GM08714 (cell line): ENCODE measurements around the gene PABPN1.
"Not testable (repeated sequence)": the region's sequence is repeated elsewhere in the genome, so short reads cannot be mapped to it uniquely, and the experiment has no call there.

ENCODE experiments used
- H3K4me3 ChIP-seq: fragments of 200-500 bp; sonication (Bioruptor generic); 2 replicates; pipeline ENCODE4 v1.5.1; 2014; ENCODE audit warnings: mild to moderate bottlenecking, low read length, inconsistent platforms
- ZNF274 ChIP-seq: IDR thresholded peaks from 2 replicates; pipeline ENCODE4 v1.6.1; 2012; ENCODE audit warnings: mild to moderate bottlenecking, low read depth, low read length

PABPN1 gene

DNA sequence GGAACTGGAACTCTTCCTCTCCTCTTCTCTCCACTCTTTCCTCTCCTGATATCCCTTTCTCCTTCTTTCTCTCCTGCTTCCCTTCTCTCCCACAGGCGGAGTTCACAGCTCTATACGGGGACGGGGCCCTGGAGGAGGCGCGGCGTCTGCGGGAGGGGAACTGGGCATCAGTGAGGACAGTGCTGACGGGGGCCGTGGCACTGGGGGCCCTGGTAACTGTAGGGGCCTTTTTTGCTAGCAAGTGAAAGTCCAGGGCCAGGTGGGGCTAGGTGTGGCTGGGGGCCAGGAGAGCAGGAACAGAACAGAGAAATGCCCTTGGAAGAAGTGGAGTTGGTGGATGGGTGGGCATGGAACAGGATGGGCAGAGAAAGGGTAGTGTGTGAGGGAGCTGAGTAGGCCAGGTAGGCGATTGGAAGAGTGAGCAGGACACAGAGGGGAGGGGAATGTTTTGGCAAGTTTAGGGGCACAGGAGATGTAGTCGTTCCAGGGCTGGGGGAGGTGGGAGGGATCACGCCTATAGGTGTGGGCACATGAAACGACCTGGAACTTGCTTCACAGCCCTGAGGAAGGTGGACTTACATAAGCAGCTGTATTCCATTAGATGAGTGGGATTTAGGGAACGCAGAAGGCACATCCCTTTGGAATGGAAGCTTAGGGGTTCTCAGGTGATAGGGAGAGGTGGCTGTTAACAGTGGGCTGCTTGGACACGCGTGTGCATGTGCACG is 12.4 kb upstream of the PABPN1 start:
- TF ChIP-seq ZNF274: no peak
- no peak overlapping the region for H3K4me3 ChIP-seq

DNA sequence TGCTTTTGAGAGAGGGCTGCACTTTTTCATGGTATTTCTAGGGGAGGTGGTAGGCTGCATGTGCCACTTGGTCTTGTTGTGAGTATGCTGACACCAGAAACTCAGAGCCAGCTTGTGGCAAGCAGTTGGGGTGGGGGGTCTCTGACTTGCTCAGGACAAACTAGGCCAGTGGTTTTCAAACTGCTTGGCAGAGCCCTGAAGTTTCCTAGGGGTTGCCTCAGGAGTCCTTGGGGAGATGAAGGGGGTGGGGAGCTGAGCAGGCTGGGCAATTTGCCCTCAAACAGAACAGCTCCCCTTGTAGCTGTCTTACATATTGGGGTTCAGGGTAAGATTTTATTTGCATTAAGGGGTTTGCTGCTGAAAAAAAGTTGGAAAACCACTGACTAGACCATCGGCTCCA is 10.7 kb upstream of the PABPN1 start:
- TF ChIP-seq ZNF274: no peak
- H3K4me3 ChIP-seq: no peak overlapping the region

DNA sequence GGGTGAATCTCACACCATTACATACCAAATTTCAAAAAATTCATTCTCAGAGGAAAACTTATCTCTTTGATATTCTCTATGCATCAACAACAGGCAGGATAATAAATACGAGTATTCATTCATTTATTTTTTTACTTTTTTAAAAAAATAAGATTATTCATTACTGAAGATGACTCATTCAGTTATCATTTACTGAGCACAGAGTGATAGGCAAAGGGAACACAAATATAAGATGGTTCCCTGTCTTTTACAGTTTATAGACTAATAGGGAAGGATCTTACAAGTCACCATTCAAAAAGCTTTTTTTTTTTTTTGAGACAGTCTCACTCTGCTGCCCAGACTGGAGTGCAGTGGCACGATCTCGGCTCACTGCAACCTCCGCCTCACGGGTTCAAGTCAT is 5.0 kb upstream of the PABPN1 start:
- TF ChIP-seq ZNF274: no peak

DNA sequence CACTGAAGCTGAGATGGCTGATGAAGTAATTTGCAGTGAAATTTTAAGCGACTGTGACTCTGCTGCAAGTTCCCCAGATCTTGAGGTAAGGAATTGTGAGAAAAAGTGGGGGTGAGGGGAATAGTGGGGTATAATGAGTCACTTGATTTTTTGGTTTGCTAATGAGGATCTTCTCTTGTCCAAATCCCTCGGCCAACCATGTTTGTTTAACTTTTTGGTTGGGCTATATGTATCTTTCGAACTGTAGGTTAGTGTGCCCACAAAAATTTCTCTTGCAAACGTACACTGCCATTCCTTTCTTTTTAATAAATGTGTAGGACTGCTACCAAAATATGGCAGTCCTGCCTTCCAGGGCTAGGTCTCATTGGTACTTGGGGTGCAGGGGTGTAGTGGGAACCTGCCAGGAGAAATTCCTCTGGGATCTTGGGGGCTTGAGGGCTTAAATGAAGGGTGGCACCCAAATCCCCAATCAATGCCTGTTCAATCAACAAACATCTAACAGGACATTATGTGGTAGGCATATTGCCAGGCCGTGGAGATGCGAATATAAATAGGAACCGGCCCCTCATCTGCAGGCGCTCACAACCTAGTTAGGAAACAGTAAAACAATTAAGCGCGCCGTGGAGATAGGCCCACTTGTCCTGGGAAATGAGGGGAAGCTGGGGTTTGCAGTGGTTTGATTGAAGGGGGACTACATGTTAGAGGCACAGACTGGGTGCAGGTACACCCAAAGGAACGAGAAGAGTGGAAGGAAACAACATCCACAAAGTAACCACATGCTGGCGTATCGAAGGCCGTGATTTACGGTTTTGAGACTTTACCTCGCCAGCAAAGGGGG is 1.3 kb upstream of the PABPN1 start:
- no peak for TF ChIP-seq ZNF274
- H3K4me3 ChIP-seq: peak overlapping the region; percentile 64; the same call in 1 of the 2 replicates

More for the DNA sequence above, 5.0 kb upstream of the PABPN1 start:
- H3K4me3 ChIP-seq: no peak overlapping the region

DNA sequence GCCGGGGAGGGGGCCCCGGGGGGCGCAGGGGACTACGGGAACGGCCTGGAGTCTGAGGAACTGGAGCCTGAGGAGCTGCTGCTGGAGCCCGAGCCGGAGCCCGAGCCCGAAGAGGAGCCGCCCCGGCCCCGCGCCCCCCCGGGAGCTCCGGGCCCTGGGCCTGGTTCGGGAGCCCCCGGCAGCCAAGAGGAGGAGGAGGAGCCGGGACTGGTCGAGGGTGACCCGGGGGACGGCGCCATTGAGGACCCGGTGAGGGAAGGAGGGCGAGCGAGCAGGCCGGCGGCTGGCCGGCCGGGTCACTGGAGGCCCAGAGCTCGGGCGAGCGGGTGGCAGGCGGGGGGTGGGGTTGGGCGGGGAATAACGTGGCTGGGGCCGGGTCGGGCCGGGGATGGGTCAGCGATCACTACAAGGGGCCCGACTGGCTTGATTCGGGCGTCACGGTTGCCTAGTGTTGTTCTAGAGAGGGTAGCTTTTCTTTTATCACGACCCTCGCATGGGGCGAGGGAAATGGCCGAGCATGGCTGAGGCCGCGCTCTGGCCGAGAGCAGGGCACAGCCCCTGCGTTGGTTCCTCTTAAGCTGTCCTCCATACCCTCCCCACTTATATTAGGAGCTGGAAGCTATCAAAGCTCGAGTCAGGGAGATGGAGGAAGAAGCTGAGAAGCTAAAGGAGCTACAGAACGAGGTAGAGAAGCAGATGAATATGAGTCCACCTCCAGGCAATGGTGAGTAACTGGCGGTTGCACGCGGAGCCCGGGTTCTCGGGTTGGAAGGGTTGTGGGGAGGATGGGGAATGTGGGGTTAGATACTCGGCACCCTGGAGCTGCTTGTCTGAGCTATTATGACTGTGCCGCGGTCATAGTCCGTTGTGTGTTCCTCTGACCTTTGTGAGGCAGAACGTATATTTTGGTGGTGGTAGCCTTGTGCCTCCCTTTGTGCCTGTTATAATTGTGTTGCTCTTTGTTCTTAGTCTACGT is 603 bp downstream of the PABPN1 start:
- H3K4me3 ChIP-seq: peak overlapping the region; percentile 89
- no peak for TF ChIP-seq ZNF274

DNA sequence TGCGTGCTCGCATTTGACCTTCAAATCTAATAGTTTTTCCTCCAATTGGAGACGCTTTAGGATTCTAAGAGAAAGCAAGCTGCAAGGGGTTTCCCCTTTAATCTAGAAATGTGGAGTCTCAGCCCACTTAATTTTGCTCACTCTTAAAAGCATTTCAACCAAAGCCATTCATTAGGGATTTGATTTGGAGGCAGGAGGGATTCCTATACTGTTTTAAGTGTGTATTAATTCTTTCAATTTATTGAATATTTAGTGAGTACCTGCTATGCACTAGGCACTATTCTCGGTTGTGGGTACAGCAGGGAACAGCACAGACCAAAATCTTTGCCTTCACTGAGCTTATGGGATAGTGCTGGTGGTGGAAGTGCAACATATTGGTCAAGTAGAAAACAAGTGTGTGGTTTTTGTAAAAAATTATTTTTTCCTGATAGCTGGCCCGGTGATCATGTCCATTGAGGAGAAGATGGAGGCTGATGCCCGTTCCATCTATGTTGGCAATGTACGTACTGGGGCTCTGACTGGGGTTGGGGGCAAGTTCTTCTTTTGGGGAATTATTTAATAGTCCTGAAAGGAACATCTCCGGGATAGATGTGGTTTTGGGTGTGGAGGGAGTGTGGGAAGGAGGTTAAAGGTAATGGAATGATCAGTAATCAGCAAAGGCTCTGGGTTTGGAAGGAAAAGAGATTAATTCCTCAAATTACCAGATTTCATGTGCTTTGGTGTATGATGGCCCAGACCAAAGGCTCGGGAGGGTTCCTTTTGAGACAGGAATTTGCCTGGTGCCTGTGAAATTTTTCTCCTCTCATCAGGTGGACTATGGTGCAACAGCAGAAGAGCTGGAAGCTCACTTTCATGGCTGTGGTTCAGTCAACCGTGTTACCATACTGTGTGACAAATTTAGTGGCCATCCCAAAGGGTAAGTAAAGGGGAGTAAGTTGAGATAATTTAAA is 1.6 kb downstream of the PABPN1 start:
- no peak for TF ChIP-seq ZNF274
- peak overlapping the region; percentile 89 for H3K4me3 ChIP-seq

DNA sequence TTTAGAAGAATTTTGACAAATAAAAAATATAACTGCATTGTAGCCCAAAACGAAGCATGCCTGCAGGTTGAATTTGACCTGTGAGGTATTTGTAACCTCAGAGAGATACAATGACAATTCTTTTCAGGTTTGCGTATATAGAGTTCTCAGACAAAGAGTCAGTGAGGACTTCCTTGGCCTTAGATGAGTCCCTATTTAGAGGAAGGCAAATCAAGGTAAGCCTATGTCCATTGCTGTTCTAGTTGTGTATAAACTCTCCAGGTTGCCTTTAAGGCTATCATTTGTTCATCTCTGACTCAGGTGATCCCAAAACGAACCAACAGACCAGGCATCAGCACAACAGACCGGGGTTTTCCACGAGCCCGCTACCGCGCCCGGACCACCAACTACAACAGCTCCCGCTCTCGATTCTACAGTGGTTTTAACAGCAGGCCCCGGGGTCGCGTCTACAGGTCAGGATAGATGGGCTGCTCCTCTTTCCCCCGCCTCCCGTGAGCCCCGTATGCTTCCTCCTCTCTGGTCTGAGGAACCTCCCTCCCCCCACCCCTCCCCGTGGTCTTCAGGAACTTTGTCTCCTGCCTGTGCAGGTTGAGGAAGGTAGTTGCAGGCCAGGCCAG is 2.7 kb downstream of the PABPN1 start:
- no peak for TF ChIP-seq ZNF274
- H3K4me3 ChIP-seq: no peak overlapping the region

DNA sequence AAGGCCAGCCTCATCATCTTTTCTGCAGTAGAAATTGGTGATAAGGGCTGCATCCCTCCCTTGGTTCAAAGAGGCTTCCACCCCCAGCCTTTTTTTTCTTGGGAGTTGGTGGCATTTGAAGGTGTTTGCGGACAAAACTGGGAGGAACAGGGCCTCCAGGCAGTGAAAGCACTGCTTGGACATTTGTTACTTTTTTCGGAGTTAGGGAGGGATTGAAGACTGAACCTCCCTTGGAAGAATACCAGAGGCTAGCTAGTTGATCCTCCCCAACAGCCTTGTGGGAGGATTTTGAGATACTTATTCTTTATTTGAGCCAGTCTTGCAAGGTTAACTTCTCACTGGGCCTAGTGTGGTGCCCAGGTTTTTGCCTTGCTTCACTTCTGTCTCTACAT is 3.2 kb downstream of the PABPN1 start:
- H3K4me3 ChIP-seq: no peak overlapping the region
- TF ChIP-seq ZNF274: no peak

DNA sequence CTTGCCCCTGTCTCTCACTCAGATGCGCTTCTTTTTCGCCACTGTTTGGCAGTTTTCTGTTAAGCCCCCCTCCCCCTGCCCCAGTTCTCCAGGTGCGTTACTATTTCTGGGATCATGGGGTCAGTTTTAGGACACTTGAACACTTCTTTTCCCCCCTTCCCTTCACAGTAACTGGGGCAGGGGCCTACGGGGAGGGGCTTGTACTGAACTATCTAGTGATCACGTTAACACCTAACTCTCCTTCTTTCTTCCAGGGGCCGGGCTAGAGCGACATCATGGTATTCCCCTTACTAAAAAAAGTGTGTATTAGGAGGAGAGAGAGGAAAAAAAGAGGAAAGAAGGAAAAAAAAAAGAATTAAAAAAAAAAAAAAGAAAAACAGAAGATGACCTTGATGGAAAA is 3.7 kb downstream of the PABPN1 start:
- H3K4me3 ChIP-seq: no peak overlapping the region
- TF ChIP-seq ZNF274: no peak

DNA sequence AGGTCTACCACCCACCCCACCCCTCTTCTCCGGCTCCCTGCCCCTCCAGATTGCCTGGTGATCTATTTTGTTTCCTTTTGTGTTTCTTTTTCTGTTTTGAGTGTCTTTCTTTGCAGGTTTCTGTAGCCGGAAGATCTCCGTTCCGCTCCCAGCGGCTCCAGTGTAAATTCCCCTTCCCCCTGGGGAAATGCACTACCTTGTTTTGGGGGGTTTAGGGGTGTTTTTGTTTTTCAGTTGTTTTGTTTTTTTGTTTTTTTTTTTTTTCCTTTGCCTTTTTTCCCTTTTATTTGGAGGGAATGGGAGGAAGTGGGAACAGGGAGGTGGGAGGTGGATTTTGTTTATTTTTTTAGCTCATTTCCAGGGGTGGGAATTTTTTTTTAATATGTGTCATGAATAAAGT is 4.5 kb downstream of the PABPN1 start:
- H3K4me3 ChIP-seq: not testable (repeated sequence)

DNA sequence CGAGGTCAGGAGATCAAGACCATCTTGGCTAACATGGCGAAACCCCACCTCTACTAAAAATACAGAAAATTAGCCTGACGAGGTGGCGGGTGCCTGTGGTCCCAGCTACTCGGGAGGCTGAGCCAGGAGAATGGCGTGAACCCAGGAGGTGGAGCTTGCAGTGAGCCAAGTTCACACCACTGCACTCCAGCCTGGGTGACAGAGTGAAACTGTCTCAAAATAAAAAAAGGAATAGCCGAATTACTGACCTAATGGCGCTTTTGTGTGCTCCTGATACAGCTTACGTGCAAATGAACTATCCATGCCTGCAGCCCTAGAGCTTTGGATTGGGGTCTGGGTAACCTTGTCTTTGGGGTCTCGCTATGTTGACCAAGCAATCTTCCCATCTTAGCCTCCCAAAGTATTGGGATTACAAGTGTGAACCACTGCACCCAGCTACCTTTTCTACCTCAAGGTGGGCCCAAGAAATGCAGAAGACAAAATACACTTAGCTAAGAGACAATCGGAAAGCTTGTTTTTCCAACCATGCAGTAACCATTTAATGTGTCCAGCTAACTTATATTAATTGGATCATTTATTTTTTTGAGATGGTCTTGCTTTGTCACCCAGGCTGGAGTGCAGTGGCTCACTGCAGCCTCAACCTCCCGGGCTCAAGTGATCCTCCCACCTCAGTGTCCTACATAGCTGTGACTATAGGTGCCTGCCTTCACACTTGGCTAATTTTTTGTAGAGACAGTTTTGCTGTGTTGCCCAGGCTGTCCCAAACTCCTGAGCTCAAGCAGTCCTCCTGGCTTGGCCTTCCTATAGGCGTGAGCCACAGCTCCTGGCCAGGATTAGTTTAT is 5.5 kb downstream of the PABPN1 start:
- no peak overlapping the region for H3K4me3 ChIP-seq
- no peak for TF ChIP-seq ZNF274
